GM18861 (cell line): ENCODE data around the gene RNF4.
"Not testable (repeated sequence)": the region's sequence is repeated elsewhere in the genome, so short reads cannot be mapped to it uniquely, and the experiment has no call there.

Experiments
- ATAC-seq: cut with Tn5 transposase; IDR thresholded peaks from one replicate; pipeline ENCODE4 v1.9.1; 2021; ENCODE audit not compliant: unreplicated experiment

The RNF4 gene

GRCh38 chr4:2485956-2486355 is 17.1 kb downstream of the RNF4 start:
- no peak for ATAC-seq

- ATAC-seq: no peak
These were observed 18.1 kb downstream of the RNF4 start for GRCh38 chr4:2486981-2487380.

GRCh38 chr4:2487632-2488031 is 18.7 kb downstream of the RNF4 start:
- ATAC-seq: peak; percentile 46

- no peak for ATAC-seq
These were observed 20.3 kb downstream of the RNF4 start for GRCh38 chr4:2489081-2489805.

- no peak for ATAC-seq
These were observed 21.1 kb downstream of the RNF4 start for GRCh38 chr4:2489841-2490552.

GRCh38 chr4:2492970-2493369 is 24.1 kb downstream of the RNF4 start:
- ATAC-seq: no peak

GRCh38 chr4:2494992-2495391 is 26.1 kb downstream of the RNF4 start:
- no peak for ATAC-seq

- ATAC-seq: no peak
These were observed 28.4 kb downstream of the RNF4 start for GRCh38 chr4:2497324-2497723.

- peak; percentile 90 for ATAC-seq
These were observed 29.0 kb downstream of the RNF4 start for GRCh38 chr4:2497931-2498330.

- ATAC-seq: no peak
These were observed 31.6 kb downstream of the RNF4 start for GRCh38 chr4:2500547-2500946.

- ATAC-seq: no peak
These were observed 32.2 kb downstream of the RNF4 start for GRCh38 chr4:2501034-2501594.

- no peak for ATAC-seq
These were observed 34.9 kb downstream of the RNF4 start for GRCh38 chr4:2503809-2504208.

GRCh38 chr4:2507259-2507658 is 38.4 kb downstream of the RNF4 start:
- no peak for ATAC-seq

GRCh38 chr4:2507855-2508254 is 38.9 kb downstream of the RNF4 start:
- no peak for ATAC-seq

- no peak for ATAC-seq
These were observed 41.7 kb downstream of the RNF4 start for GRCh38 chr4:2510351-2511259.

- ATAC-seq: no peak
These were observed 42.8 kb downstream of the RNF4 start for GRCh38 chr4:2511645-2512131.

- no peak for ATAC-seq
These were observed 43.7 kb downstream of the RNF4 start for GRCh38 chr4:2512396-2513135.

- not testable (repeated sequence) for ATAC-seq
These were observed 45.3 kb downstream of the RNF4 start for GRCh38 chr4:2514193-2514592.

GRCh38 chr4:2514944-2515343 is 46.0 kb downstream of the RNF4 start:
- ATAC-seq: not testable (repeated sequence)

- ATAC-seq: no peak
These were observed 47.1 kb downstream of the RNF4 start for GRCh38 chr4:2515830-2516550.
